LNCAP (cell line): ENCODE data around the gene PHOX2B.

Source experiments
- CTCF ChIP-seq: fragments of 450-650 bp; IDR thresholded peaks from 2 replicates; pipeline ENCODE4 v1.5.1; 2017; ENCODE audit warnings: mild to moderate bottlenecking

The PHOX2B gene

GRCh38 chr4:41715155-41715554 lies 33.4 kb downstream of the PHOX2B start:
- TF ChIP-seq CTCF = no peak

- no peak for TF ChIP-seq CTCF
Measured at GRCh38 chr4:41714364-41715000, 34.0 kb downstream of the PHOX2B start.

GRCh38 chr4:41713768-41714167 lies 34.8 kb downstream of the PHOX2B start:
- TF ChIP-seq CTCF = no peak

- no peak for TF ChIP-seq CTCF
Measured at GRCh38 chr4:41712425-41712824, 36.1 kb downstream of the PHOX2B start.

- no peak for TF ChIP-seq CTCF
Measured at GRCh38 chr4:41709844-41710481, 38.6 kb downstream of the PHOX2B start.

GRCh38 chr4:41703785-41704184 lies 44.7 kb downstream of the PHOX2B start:
- no peak for TF ChIP-seq CTCF

GRCh38 chr4:41702770-41703169 lies 45.8 kb downstream of the PHOX2B start:
- TF ChIP-seq CTCF = no peak
